IPS-NIHi11 (cell line): ENCODE results near the gene EBNA1BP2.
"Not testable (repeated sequence)": the region's sequence is repeated elsewhere in the genome, so short reads cannot be mapped to it uniquely, and the experiment has no call there.

Experiments
- DNase-seq: peaks from one replicate; pipeline ENCODE4 v3.0.0; 2012; ENCODE audit warnings: mixed read lengths, low spot score

Gene EBNA1BP2, protein sequence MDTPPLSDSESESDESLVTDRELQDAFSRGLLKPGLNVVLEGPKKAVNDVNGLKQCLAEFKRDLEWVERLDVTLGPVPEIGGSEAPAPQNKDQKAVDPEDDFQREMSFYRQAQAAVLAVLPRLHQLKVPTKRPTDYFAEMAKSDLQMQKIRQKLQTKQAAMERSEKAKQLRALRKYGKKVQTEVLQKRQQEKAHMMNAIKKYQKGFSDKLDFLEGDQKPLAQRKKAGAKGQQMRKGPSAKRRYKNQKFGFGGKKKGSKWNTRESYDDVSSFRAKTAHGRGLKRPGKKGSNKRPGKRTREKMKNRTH

DNA sequence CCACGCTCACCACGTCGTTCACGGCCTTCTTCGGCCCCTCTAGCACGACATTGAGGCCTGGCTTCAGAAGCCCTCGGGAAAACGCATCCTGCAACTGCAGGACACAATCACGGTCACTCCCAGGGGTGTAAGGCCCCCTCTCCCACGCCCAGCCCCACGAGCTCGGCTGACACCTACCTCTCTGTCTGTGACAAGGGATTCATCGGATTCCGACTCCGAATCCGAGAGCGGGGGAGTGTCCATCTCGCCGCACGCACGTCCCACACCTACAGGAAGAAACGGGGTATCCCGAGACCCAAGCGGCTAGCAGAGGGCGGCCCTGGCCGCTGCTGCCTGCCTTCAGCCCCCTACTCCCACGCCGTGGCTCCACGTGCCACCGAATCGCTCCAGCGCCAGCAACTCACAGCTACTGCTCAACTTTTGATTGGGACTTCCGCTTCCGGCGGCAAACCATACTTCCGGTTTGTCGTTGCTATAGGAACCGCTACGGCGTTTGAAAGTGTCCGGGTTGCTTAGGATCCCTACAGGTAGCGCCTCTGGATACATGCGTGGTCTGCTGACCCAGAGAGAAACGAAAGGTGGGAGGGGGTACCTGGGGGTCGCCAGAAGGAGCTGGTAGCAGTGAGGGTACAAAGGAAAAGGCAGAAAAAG, at the start of gene EBNA1BP2, which contains the start of gene CFAP57:
Gene EBNA1BP2 (minus strand): TSS at position 415 of the 651 bp plus-strand sequence. CDS start 172 bp downstream, at position 243.
Gene CFAP57 (plus strand): TSS at position 455 of the 651 bp plus-strand sequence. CDS start 424 bp downstream, outside the sequence.
- DNase-seq: peak; percentile 98

DNA sequence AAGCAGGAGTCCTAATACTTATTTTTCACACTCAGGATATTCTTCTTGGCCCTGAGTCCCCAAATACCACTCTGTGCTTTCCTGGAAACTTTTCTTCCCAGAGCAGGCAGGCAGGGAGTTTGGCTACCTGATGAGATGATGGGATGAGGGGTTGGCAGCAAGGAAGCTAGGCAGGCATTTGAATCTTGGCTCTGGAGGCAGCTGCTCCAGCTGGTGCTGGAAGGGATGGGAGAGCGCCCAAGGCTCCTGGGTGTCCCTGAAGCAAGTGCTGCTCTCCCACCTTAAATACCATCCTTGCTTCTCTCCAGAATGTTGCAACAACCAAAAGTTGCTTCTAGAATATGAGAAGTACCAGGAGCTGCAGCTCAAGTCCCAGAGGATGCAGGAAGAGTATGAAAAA, 49.7 kb upstream of the EBNA1BP2 start:
- DNase-seq: no peak

DNA sequence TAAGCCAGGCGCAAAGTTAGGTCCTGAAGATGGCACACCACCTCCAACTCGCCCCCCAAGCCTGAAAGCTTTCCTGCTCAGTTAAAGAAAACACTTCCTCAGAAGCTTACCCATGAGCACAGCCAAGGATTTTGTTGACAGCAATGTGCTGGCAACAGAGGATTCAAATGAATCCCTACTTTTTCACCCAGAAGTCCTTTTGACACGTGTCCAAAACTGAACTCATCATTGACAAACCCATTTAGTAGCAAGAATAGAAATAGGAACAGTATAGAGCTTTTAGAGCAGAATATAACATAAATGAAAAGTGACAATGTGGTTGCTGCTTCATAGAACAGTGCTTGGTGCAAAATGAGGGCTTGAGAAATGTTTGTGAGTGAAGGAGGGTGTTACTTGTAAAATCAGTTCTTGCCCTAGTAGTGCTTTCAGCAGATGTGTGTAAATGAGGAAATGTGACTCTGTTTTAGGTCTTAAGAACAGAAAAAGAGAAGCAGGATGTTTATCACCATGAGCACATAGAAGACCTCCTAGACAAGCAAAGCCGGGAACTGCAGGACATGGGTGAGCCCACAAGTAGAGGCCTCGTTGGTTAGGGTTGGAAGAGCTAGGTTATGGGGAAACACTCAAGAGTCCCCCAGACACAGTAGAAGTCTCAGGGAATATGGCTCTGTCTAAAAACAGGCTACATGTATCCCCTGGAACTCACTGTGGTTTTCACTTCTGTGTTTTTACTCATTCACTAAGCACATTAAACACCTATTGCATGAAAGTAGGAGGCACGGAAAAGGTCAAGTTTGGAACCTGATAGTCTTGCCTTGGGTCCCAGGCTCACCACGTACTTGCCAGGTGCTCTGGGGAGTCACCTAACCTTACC, 49.1 kb upstream of the EBNA1BP2 start:
- no peak for DNase-seq

DNA sequence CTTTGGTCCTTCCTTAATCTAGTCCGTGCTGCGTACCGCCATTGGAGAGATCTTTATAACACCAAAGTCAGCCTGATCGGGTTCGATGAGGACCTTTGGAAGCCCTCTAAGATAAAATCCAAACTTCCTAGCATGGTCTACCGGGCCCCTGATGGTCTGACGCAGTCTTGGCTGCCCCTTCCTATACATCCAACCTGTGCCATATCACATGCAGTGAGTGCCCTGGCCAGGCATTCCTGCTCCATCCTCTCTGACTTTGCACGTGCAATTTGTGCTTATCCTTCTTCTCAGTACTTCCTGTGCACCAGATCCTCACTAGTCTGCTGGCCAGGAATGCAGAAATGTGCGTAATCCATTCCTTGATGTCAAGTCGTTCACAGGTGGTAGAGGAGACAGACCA, 45.7 kb upstream of the EBNA1BP2 start:
- no peak for DNase-seq

DNA sequence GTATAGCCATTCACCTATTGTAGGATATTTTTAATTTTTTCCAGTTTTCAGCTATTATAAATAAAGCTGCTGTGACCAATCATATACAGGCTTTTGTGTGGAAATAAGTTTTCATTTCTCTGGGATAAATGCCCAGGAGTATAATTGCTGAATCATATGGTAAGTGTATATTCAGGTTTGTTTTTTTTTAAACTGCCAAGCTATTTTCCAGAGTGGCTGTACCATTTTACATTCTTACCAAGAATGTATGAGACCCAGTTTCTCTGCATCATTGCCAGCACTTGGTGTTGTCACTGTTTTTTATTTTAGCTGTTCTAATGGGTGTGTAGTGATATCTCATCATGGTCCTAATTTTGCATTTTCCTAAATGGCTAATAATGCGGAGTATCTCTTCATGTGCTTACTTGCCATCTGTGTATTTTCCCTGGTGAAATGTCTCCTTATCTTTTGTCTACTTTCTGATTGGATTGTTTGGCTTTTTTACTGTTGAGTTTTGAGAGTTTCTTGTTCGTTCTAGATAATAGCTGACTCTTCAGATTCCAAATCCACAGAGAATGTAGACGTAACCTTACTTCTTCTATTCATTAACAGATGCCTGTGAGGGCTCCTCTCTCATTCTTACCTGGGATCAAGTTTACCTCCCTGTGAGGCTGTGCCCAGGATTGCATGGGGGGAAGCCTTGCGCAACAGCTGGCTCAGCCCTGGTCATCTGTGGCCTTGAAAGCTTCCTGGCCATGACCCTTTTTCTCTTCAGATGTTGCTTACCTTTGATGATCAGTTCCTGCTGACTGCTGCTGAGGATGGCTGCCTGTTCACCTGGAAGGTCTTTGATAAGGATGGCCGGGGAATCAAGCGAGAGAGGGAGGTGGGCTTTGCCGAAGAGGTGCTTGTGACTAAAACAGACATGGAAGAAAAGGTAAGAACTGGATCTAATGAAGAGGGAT, 42.7 kb upstream of the EBNA1BP2 start:
- DNase-seq: no peak

DNA sequence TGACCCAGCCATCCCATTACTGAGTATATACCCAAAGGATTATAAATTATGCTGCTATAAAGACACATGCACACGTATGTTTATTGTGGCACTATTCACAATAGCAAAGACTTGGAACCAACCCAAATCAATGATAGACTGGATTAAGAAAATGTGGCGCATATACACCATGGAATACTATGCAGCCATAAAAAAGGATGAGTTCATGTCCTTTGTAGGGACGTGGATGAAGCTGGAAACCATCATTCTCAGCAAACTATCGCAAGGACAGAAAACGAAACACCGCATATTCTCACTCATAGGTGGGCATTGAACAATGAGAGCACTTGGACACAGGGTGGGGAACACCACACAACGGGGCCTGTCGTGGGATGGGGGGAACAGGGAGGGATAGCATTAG, 36.2 kb upstream of the EBNA1BP2 start:
- not testable (repeated sequence) for DNase-seq

DNA sequence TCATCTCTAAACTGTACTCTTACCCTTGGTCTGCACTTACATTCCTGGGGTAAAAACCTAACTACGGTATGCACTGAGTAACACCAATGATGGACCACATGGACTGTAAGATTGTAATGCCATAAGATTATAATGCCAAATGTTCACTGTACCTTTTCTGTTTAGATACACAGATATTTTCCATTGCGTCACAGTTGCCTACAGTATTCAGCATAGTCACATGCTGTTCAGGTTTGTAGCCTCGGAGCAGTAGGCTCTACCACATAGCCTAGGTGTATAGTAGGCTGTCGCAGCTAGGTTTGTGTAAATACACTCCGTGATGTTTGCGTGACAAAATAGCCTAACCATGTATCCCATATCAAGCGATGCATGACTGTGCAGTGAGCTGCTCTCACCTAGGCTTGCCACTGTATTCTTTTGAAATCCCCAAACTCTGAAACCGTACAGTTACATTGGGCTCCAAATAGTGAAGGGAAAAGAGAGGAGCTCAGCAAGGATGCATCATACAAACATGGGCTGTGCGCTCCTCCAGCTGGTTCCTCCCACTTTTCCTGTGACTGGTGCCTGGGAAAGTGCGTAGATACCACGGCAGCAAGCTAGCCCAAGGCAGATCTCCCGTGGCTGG, 35.3 kb upstream of the EBNA1BP2 start:
- DNase-seq: no peak

DNA sequence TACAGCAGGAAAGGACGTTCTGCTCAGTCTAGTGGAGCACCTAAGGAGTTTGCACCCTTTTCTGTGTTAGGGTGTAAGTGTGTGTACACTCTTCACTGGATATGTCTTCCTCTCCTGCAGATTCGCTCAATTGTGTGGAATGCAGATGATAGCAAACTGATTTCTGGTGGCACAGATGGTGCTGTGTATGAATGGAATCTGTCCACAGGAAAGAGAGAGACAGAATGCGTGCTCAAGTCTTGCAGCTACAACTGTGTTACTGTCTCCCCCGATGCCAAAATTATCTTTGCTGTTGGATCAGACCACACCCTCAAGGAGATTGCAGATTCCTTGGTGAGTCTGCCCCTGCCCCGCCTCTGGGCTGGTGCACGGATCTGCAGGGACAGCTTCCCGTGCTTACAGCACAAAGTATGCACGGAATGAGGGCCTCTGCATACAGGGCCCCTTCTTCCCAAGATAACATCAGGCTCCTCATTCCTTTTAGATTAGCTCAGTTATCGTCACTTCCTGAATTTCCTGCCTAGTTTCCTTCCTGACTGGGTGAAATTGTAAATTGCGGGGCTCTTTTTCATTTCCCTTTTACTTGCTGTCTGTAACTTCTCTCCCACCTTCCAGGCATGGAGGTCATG, 34.6 kb upstream of the EBNA1BP2 start:
- DNase-seq: peak; percentile 79

DNA sequence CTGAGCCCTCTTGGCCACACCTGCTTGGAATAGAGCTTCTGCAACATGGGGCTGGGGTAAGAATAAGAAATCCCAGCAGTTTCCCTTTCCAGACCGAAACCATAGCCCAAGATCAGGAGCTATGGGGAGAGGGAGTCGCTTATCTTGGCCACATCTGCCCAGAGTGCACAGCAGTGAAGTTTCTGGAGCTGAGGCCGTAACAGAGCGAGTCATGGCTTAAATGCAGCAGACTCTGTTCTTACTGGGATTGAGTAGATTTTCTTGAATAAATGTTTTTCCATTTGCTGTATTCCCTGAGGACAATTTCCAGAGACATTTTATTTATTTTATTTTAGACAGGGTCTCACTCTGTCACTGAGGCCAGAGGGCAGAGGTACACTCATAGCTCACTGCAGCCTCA, 33.6 kb upstream of the EBNA1BP2 start:
- DNase-seq: no peak

DNA sequence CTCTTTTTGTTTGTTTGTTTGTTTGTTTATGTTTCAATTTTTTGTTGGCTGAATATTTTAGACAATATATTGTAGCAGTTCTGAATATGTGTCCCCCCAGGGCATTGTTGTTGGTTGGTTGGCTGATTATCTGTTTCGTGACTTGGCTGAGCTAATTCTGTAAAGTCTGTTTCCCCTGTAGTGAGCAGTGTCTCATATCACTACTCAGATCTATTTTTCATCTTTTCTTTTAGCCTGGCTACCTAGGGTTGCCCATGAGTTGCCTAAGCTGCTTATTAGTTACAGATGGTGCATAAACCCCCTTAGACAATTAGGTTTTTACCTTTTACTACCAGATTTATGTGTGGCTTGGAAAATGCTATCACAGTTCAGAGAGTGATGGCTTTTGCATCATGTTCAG, 32.3 kb upstream of the EBNA1BP2 start:
- DNase-seq: no peak

DNA sequence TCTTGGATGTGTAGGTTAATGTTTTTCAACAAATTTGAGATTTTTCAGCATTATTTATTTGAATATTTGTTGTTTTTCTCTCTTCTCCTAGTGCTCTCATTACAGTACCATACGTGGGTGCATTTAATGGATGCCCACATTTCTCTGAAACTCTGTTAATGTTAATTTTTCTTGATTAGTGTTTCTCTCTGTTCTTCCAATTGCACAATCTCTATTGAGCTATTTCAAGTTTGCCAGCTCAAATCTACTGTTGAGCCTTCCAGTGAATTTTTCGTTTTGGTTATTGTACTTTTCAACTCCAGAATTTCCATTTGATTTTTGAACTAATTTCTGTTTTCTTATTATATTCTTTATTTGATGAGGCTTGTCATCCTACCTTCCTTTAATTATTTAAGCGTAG, 31.8 kb upstream of the EBNA1BP2 start:
- DNase-seq: no peak

DNA sequence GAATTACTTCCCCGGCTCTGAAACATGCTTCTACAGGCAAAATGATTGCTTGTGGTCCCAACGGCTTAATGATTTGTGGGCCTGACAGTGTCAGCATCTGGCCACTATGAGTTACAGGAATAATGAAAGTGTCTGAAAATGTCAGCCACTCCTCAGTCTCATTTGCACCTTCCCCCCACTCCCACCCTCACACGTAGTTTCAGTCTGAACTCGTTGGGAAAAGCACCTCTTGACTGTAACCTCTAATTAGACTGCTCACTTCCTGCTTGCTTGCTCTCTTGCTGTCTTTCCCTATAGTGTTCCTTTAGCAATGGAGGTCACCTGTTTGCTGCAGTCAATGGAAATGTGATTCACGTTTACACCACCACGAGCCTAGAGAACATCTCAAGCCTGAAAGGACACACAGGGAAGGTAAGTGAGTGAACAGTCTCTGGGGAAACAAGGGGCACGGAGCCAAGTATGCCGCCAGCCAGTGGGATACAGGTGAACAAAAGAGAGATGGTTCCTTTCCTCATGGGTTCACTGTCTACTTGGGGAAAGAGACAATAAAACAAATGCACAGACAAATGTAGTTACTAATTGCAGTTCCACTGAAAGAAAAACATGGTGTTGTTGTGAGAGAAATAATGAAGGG, 27.1 kb upstream of the EBNA1BP2 start:
- no peak for DNase-seq

DNA sequence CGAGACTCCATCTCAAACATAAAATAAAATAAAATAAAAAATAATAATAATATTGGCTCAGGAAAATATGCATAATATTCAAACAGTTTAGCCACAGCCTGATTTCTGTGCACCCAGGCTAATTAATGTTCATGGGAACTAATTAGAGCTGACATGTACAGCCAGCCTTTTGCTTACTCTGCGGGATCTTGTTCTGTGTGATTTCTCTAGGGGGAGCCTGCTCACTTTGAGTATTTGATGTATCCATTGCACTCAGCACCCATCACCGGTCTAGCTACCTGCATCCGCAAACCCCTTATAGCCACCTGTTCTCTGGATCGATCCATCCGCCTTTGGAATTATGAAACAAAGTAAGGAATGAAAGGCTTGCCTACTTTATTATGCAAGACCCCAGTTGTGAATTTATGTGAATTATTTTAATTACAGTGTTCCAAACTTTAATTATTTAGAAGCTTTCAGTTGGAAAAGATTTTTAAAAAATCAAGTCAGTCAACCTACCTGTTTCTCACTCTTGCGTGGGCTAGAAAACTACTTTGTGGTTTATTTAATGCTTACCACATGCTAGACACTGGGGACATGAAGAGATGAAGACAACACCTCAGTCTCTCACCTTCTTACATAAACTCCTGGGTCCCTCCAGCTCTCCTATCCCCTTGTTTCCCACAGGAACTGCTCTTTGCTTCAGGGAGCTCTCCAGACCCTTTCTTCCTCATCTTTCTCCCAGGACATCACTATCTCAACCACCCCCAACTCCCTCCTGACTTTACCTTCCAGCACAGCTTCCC, 25.4 kb upstream of the EBNA1BP2 start:
- peak; percentile 56 for DNase-seq

DNA sequence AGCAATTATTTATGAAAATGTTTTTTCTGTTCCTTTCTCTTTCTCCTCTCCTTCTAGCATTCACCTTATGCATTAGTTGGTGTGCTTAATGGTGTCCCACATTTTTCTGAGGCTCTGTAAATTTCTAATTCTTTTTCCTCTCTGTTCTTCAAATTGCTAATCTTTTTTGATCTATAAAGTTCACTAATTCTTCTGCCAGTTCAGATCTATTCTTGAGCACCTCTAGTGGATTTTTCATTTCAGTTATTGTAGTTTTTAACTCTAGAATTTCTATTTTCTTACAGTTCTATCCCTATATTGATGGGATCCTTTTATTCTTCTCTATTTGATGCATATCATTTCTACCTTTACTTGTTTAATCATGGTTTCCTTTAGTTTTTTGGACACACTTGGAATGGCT, 22.4 kb upstream of the EBNA1BP2 start:
- DNase-seq: no peak

DNA sequence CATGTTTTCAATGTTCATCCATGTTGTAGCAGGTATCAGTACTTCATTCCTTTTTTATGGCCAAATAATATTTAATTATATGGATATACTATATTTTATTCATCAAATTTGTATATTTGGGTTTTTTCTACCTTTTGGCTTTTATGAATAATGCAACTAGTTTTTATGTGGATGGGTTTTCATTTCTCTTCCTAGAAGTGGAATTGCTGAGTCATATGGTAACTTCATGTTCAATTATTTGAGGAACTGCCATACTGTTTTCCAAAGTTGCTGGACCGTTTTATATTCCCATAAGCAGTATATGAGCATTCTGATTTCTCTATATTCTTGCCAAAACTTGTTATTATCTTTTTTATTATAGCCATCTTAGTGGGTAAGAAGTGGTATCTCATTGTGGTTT, 16.0 kb upstream of the EBNA1BP2 start:
- no peak for DNase-seq

DNA sequence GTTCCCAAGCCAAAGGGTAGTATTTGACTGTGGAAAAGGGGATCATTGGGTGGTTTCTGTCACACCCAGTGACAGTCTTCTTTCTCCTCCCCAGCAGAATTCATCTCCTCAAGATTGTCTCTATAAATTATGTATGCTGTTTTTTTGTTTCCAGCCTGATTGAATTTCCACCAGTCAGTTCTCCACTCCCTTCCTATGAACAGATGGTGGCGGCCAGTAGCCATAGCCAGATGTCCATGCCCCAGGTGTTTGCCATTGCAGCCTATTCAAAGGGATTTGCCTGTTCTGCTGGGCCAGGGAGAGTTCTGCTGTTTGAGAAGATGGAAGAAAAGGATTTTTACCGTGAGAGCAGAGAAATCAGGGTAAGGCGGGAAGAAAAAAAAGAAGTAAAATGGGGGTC, 12.9 kb upstream of the EBNA1BP2 start:
- no peak for DNase-seq

DNA sequence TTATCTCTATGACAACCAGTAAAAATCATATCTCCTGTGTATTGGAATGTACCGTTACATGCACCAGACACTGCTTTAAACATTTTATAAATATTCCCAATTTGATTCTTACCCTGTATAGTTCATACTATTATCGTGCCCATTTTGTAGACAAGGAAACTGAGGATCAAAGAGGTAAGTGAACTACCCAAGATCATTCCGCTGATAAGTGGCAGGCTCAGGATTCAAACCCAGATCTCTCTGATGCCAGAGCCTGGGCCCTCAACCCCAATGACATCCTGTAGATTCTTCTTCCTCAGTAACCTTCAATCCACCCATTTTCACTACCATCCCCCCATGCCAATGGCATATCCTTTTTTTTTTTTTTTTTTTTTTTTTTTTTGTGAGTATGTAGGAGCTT, 12.3 kb upstream of the EBNA1BP2 start:
- DNase-seq: no peak

DNA sequence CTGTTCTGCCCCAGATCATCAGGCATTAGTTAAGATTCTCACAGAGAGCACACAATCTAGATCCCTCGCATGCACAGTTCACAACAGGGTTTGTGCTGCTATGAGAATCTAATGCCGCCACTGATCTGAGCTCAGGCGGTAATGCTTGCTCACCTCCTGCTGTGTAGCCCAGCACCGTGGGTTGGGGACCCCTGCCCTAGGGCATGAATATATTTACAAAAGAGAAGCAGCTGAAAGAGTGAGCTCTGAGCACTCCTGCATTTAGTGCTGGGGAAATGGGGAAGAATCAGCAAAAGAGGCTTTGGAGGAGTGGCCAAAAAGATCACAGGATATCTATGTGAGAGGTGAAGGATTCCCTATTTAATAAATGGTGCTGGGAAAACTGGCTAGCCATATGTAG, 5.6 kb upstream of the EBNA1BP2 start:
- DNase-seq: no peak

DNA sequence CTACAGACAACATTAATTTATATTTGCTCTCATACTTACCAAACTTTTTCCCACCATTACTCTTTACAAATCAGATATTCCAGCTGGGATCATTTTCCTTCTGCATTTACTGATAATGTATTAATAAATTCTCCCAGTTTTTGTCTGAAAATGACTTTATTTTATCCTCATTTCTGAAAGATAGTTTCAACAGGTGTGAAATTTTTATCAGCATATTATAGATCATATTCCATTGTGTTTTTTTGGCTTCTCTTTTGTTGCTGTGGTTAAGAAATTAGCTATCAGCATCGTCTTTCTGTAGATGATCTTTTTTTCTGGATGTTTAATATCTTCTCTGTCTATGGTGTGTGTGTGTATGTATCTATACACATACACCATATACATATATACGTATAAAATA, 2.8 kb upstream of the EBNA1BP2 start:
- DNase-seq: no peak
